Measurements from ENCODE around the gene DLG2.

DLG2 gene

DNA sequence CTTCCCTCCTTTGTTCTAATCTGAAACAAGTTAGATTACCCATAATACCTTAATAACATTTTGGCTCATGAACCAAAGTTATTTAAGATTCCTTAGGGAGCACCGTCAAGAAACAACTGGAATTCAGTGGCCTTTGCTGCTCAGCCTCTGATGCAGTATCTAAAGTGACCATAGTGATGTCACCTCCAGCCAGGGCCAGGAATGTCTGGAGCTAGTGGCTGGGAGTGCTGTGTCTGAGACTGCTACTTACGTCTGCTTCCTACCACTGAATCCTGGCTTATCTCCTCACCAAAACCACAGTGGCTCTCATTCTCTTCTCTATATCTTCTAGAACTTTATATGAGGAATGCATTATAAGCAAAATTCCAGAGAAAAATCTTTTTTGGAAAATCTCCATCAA lies 658.0 kb downstream of the DLG2 start:
- DNase-seq, result no peak

DNA sequence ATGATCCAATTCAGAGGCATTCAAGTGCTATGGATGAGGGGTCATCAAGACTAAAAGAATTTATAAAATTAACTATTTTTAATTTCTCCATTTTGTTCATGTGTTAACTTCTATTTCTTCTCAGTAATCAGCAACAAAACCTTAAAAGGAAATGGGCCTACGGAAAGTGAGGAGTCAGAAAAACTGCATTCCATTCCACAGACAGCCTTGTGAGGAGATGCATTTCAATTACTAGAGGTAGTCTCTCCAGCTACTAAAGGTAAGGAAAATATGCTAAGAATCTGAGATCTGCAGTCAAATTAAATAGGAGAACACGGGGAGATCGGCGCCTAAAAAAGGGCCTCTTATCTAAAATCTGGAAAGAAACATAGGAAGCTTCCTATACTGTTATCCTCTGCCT lies 661.7 kb downstream of the DLG2 start:
- DNase-seq, result no peak

DNA sequence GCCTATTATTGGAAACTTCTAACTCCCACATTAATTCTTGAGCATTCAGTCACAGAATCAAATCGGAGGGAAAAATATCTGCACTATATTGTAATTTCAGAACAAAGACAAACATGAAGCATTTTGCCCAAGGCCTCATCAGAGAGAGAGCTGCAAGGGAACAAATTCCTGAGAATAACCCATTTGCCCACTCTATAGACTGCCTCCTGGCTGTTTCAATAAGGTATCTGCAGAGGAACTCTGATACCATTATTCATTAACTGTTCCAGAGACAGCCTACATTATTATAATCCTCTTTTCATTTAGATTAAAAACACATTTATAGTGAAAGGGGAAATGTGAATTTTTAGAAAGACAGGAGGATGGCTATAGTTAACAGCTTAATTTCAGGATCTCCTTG lies 663.9 kb downstream of the DLG2 start:
- DNase-seq, result no peak

DNA sequence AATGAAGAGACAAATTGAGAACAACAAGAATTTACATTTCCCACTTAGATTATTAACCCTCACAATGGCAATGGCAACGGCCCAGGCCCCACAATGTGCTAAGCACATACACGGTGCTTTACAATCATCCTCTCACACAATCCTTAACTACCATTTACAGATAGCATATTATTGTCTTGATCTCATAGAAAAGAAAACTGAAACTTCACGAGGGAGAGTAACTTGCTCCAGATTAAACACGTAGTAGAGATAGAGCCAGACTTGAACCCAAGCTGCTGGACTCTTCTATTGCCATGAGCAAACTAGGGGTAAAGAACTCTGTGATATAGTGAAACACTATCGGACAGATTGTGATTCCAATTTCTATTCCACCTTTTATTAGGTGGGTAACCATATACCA lies 665.1 kb downstream of the DLG2 start:
- no peak for DNase-seq

DNA sequence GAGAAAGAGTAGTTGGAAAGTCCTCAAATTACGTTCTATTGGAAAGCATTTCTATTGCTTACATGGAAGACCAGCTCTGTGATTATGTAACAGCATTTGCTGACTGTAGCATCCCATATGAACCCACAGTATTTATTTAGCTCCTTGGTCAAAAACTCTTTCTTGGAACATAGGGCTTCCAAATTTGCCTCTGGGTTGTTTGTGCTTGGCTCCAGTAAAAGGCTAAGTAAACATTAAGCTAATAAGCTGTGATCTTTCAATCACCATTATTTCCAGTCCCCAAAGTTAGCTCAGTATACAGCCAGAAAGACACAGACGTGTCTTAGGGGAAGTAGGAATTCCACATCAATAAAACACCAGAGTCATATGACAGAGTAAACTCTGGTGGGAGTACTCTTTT lies 668.8 kb downstream of the DLG2 start:
- no peak for DNase-seq

DNA sequence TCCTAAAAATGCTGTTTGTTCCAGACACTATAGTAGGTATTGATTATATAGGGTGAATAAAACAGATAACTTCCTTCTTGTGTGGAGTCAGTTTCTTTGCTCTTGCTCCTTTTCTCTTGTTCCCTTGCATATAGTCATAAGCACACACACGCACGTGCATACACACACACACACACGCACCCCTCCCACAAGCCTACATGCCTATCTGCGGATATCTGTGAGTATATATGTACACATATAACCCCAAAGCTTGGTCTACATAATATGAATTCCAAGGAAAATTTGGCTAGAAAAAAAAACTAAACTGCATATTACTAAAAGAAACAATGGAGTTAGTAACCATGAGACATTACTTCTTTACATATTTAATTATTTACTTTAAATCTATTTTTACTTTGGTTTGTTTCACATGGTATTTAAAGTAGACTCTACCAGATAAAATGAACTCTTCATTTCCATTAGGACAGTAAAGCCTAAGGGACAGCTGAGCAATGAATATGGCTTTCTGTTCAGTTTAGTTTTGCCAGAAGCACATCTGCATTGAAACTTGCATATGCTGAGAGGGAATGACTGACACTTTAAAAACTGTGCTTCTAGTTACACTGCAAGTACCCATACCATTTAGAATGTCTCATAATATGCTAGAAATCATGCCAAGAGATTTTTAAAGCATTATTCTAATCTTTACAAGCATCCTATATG lies 676.4 kb downstream of the DLG2 start:
- no peak for DNase-seq

DNA sequence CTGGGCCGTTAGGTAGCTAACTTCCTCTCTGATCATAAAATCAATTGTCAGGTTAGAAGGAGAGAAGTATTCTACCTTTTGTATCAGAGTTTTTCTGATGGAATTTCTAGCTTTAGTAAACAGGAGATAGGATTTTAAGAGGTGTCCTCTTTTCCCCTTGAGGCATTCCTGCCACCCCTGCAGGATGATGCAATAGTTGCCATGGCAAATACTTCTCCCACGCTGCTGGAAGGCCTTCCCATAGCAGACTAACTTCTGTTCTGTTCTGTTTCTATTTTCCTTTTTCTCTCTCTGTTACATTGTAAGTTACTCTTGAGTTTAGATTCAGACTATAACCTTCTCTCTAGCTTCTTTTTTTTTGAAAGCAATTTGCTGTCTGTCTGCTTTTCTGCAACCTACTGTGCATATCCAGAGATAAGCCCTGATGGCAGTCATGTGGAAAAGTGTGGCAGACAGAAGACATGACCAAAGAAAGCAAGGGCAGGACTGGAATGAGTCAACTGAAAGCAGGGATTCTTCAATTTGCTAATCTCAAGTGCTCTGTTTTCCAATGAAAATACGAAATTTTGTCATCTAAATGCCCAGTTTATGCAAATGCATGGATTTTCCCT lies 679.1 kb downstream of the DLG2 start:
- DNase-seq, result no peak

DNA sequence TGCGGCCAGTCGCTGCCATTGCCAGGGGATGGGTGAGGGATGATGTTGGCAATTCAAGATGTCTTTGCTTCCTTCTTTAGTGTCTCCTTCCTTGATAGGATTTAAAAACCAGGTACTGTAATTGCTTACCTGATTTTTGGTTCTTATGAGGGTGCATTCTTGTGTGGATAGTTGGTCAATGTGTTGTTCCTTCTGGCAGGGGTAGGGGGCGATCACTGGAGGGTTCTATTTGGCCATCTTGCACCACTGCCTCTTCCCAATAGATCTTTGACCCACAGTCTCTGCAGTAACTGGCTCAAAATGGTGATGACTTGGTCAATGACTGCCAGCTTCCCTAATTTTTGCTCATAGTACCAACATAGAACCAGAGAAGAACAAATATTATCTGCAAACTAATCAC lies 680.1 kb downstream of the DLG2 start:
- DNase-seq, result no peak

DNA sequence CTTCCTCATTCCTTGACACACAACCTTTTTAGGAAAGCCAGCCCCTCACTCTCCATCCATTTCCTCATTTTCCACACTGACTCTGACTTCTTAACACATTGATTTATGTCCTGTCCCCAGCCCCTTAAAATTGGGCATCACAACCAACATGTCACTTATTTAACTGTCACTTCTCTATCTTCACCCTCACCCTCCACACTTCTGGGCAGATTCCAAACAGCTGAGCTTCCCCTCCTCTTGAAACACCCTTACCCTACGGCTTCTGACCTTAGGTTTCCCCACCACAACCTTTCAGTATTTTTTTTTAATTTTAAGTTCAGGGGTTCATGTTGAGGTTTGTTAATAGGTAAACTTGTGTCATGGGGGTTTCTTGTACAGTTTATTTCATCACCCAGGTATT lies 696.3 kb downstream of the DLG2 start:
- DNase-seq, result no peak

DNA sequence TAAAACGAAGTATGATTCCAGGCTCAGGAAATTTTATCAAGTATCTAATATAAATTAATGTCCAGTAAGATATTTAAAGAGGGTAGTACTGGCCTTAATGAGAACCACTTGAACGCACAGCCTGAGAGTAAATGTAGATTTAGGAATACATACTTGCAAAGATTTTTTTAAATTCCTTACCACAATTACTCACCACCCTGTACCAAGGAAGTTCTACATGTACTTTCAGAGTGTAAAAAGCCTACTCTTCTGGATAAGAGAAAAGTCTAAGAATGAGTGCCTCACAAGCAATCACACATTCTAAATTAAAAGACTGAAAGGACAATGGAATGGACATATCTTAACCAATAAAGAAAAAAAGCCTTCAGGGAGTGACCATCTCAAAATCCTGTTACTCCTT lies 697.4 kb downstream of the DLG2 start:
- DNase-seq, result no peak

DNA sequence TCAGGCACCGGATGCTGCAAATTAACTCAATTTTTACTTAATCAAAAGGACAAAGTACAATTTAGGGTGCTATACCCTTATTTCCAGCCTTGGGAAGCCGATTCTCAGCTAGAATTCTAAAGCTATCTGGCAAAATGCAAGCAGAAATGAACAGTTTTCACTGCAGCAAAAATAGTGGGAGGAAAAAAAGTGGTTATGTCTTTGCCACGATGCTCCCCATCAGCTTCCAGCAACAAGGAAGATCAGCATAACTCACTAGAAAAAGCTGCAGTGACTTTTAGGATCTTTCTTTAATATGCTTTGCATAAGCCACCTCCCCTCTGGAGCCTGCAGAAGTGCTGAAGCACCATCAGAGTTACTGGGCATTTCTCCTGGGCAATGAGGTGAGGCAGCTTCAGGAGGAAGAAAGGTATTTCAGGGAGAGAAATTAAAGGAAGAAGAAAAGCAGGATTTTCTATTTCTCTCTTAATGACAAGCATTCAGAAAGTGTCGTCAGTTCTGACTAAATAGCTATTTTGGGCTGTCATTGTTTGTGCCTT lies 702.9 kb downstream of the DLG2 start:
- DNase-seq, result no peak

DNA sequence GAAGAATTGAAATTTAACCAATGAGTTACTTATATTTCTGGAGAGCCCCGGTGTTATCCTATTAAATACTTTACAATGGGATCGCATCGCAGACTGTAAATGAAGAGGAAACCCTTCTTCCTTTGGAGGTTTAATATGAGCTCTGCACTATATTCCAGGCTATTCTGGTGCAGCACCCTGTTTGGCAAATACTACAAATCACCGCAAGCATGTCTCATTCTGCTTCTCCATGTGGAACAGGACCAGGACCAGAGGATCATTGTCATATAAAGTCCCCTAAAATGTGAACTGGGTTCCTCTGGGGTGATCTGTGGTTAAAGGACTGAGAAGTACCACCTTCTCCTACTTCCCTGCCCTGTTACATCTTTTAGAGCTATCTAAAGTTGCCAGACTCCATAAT lies 703.7 kb downstream of the DLG2 start:
- DNase-seq, result no peak

DNA sequence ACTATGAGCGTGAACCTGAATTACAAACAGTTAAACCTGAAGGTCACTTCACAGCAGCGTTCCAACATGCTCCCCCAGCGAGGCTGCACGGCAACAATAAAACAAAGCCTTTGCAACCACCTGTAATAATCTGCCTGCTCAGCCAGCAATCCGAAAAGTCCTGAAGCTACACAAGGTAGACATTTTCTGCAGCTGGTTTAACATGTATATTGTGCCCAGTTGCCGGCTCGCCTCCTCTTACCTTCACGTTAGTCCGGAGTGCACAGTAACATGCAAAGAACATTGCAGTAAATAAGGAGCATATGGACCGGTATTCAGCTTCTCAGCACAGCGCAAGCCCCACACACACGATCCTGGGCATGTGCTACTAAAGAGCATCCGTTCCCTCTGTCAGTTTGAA lies 704.3 kb downstream of the DLG2 start:
- no peak for DNase-seq

DNA sequence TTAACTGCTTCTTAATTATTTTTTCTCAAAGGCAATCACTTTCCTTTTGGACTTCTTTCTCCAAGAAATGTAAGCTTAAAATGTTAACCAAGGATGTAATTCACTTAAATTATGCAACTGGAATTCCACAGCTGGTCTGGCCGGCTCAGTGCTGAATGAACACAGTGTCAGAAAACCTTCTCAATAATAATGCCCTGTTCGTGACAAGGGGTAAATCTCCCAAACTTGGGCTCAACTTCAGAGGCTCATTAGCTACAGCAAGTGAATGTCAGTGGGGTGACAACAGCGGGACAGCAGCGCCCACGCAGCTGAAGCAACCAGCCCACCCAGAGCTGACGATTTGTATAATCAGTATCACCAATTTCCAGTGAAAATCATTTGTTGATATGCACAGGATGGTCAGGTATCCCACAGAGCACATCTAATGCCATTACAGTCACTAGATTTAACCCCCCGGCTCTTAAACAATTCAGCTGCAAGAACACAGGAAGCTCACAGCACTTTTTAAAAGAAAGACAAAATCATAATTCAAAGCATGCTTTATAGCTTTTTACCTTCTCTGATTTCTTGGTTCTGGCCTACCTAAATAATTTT lies 704.8 kb downstream of the DLG2 start:
- no peak for DNase-seq

DNA sequence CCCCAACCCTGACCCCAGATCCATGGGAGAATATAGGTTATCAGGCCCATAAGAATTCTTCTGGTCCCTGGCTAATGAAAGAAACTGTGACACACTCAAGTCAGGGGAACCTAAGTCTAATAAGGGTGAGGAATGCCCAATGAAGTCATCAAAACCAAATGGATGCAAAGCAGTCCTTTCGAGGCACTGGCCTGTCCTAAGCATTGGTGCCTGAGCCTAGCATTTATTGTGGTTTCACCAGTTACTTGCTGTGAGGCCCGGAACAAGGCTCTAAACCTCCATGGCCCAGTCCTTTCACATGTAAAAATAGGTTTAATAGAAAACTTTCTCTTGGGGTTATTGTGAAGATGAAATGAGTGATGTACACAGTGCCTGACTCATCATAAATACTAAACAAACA lies 712.6 kb downstream of the DLG2 start:
- no peak for DNase-seq

DNA sequence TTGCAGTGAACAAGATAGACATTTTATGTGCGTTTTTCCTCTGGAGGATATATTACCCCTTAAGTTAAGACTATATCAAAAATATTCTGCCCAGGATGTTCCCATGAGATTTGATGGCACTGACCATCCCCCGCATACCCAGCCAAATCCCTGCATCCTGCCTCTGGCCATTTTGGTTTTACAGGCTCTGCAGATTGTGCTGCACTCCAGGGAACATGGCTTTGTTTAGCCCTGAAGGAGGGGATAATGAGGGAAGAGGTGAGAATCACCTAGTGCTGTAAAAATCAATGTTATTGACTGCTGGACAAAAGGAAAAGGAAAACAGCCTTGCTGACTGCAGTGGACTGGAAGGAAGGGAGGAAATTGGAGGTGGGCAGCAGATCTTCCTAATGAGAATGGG lies 717.4 kb downstream of the DLG2 start:
- DNase-seq, result no peak

DNA sequence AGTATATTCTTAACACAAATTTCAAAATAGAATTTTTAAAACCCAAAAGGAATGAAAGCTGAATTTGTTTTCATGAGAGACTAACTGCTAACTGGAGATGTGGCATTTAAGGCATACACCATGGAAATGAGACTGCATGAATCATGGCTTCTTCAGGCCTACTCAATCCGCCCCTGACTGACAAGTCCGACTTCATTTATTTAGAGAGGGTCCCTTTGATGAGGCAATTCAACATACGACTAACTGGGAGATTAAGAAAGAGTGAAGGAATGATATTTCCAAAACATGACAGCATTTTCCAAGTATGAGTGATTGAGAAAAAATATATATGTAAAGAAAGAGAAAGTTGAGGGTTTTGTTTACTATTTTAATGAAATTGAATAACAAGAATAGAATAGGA lies 720.1 kb downstream of the DLG2 start:
- DNase-seq, result no peak

DNA sequence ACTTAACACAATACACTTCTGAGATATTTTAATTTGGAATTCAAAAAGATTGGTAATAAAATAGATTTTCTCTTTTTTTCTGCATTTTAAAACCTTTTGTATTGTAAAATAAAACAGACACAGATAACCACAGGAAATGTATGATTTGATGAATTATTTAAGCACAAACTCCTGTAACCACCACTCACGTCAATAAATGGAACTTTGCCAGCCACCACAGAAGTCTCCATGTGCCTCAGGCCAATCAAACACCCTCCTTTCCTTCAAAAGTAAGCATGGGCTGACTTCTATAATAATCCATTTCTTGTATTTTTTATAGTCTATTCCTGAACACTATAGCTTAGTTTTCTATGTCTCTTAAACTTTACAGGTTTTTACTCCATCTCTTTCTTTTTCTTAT lies 721.7 kb downstream of the DLG2 start:
- no peak for DNase-seq

DNA sequence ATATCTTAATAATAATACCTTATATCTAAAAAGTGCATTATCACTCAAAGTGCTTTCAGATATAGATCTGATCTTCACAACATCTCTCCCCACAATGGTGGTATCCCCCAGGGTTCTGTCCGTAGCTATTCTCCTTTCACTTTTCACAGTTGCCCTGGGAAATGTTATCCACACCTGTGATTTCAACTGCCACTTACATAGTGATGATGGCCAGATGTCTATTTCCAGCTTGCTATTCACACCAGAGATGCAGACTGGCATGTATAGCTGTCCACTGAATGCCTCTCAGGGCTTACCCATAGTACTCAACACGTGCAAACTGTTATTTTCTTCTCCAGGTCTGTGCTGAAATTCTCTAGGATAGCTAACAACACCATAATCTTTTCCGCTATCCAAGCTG lies 724.7 kb downstream of the DLG2 start:
- DNase-seq, result no peak

DNA sequence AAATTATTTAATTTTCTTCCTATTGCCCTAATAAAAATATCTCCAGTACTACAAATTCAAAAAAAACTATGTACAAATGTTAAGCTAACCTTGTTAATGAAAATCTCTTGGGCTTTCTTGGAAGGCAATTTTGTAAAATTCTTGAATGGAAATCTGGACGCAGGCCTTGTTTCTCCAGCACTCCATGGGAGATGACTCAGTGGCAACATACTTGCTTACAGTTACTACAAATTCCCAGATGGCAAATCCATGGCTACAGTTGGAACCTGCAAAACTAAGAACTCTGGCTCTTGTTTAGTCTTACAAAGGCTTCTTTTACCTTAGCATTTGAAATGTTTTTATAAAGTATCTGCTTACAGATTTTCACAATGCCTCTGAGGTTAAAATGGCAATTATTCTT lies 725.2 kb downstream of the DLG2 start:
- no peak for DNase-seq

DNA sequence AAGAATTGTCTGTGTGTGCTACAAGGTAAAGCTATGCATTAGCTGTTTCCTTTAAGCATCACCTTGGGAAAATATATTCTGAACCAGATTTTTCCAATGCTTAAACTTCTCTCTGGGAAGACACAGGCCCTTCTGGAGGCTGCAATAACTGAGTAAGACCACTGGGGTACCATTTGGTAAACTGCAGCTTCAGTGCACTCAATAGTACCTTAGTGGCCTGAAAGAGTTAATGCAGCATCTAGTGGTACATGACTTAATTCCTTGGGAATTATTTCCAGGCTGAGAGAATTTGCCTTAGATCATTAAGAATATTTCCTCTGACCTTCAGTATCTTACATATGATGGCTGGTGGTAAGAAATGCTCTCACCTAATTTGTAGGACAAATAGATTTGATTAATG lies 727.4 kb downstream of the DLG2 start:
- no peak for DNase-seq

DNA sequence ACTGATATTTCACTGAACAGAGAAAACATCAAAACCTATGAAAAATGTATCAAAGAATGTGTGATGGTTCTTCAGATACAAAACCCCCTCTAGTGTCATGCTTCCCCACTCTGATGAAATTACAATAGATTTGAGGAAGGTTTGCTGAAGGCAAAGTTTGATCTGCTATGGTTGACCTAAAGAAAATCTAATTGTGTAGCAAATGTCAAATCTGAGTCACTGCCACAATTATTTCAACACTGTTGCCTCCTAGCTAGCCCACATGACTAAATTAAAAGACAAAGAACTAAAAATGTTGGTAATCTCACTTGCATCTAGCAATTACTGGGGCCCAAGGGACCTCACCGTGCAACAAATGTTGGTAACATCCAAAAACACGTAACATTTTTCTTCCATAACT lies 728.0 kb downstream of the DLG2 start:
- no peak for DNase-seq

DNA sequence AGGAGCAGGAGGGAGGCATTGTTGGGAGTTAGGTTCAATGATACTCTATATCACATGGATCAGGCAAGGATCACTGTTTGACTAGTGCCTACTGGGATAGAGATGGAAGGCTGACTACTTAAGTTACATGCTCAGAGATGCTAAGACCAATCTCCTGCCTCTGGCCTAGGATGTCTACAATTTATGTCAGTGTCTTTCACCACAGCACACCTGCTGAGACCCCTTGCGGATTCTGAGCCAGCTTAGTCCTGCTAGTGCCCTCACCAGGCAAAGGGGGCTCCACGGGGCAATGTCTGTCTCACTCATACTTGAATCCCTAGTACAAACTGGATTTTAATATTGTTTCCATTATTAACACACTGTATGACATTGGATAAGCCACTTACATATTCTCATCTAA lies 732.5 kb downstream of the DLG2 start:
- DNase-seq, result no peak

DNA sequence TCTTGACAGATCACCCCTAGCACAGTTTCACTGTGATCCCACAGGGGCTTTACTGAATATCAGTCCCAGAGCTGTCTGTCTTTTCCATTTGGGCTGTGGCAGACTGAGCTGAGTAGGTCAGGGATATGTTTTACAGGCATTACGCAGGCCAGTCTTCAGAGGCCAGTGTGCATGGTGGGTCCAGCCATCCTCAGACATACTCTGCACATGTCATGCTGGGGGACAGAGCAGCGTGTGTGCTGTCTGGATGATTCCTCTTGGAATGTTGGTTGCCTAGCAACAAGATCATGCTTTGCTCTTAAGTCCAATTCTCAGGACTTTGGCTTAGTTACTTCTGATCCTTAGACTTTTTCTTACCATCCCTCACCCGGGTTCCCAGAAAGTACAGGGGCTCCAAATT lies 736.5 kb downstream of the DLG2 start:
- DNase-seq, result no peak

Measured in inflammatory macrophage (primary cell).